GM18499 (cell line): Measurements from ENCODE around the gene MRPL2.
"Not testable (repeated sequence)": the region's sequence is repeated elsewhere in the genome, so short reads cannot be mapped to it uniquely, and the experiment has no call there.

Experiments
- ATAC-seq: cut with Tn5 transposase; IDR thresholded peaks from one replicate; pipeline ENCODE4 v1.9.1; 2021; ENCODE audit warnings: moderate number of reproducible peaks; ENCODE audit not compliant: insufficient read depth, unreplicated experiment

MRPL2 gene

GRCh38 chr6:43054206-43054943 lies 4.9 kb downstream of the MRPL2 start:
- no peak for ATAC-seq

DNA sequence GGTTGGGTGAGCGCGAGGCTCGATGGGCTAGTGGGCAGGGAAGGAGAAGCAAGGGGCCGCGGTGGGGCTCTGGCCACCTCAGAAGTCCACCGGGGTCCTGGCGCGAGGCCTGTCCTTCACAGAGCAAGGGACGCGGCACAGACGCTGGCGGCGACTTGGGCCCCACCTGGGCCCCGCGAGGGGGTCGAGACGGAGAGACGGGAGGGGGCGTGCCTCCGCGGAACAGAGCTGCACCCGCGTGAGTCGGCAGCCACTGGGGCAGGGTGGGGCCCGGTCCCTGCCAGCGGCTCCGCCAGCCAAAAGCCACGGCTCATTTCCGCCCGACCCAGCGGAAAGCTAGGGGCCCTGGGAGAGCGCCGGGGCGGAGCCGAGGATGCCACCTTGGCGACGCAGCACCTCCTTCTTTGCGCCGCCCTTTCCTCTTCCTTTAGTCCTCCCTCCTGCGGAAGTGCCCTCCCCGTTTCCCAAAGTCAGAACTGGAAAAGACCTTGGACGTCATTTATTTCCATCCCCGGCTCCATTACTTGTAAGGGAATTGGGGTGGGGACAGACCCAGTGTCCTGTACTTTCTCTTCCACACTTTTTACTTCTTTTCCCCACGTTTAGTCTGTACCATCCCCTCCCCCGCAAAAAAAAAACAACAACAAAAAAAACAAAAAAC lies 5.6 kb downstream of the MRPL2 start, which contains the start of gene CUL7:
CUL7 (minus strand) TSS at position 307 of the 661 bp plus-strand sequence. CDS start 1,063 bp downstream, outside the sequence.
- ATAC-seq, result peak; percentile 73

DNA sequence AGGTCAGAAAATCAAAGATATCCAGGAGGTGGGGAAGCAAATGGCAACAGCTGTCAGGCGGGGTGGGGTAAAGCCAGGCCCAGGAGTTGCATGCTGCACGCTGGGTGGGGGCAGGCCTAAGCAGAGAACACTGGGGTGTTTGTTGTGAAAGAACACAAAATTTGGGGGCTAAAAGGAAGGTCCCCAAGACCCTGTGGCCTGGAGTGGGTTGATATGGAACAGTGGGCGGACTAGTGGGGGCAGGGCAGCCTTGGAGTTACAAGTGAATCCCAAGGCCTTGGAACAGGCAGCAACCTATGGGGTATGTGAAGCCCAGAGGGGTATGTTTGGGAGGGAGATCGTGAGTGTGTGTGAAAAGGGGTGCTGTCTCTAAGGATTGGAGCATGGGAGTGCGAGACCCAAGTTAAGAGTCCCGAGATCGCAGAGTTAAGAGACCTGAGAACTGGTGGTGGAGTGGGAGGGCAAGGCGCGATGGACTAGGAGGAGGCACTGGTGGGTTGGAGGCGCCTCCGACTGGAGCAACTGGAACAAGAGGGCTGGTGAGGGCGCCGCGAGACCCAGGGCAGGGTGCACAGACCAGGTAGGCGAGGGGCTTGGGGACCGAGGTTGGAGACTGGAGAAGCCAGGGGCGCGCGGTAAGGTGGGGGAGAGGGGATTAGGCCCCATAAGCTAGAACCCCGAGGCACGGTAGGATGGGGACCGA lies 6.2 kb downstream of the MRPL2 start:
- no peak for ATAC-seq

DNA sequence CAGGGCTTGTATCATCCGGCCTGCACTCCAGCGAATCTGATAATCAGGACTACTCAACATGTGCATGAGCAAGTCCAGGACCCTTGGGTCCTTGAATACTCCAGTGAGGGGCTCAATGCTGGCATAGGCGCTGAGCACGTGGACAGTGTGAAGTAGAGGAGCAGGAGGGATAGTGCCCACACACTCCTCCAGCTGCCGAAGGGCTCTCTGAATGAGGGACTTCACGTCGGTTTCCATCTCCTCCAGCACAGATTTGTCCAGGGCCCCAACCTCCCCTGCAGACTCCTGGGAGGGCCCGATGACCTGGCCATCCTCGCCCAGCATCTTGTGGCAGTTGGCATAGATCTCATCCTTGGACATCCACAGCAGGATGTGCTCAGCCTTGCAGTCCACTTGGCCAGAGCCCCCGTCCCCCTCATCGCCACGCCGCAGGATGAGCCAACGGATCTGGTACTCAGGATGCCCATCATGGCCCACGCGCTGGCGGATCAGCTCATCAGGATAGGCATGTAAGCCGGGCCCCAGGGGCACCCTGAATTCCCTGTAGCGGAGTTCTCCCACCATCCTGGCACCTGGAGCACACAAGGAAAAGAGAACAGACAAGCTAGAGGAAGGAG lies 6.9 kb downstream of the MRPL2 start:
- ATAC-seq, result no peak

DNA sequence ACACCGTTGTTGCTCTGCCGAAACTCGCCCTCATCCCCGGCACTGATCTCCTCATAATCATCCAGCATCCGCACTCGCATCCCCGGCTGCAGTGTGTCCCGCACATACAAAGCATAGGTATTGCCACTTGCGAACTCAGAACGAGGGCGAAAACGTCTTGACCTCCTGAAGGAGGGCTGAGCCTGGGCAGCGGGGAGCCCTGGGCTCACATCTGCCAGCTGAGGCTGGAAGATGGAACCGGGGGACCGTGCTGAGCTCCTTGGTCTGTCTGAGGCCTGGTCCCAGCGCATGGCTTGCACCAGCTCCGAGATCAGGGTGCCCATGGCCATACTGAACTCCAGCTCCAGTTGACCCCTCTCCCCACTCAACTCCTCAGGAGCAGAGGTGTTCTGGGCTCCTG lies 8.3 kb downstream of the MRPL2 start:
- no peak for ATAC-seq

GRCh38 chr6:43047998-43048397 lies 11.2 kb downstream of the MRPL2 start:
- no peak for ATAC-seq

DNA sequence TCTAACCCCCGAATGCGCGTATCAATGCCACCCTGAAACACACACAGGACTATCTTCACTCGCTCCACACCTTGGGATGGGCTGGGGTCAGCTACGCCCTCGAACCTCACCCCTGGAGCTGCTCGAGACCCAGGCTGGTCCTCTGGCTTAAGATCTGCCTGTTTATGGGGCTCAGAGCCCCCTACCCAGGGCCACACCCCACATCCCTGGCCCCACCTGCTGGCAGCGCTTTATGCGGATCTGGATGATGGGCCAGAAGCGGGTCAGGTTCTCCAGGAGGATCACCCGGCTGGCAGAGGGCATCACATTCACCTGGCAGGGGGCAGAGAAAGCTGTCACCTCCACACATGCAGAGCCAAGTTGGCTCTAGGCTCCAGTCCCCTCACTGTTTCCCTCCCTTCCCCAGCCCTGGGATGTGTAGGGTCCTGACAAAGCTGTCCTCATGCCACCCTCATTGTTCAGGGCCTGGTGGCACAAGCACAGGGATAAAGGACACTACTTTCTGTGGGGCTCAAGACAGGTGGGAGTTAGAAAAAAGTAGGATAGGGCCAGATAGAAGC lies 13.8 kb downstream of the MRPL2 start:
- no peak for ATAC-seq

GRCh38 chr6:43043310-43043709 lies 15.9 kb downstream of the MRPL2 start:
- no peak for ATAC-seq

- ATAC-seq, result not testable (repeated sequence)
Measured at GRCh38 chr6:43041475-43041874, 17.8 kb downstream of the MRPL2 start.

GRCh38 chr6:43040542-43041257 lies 18.5 kb downstream of the MRPL2 start:
- ATAC-seq, result no peak

DNA sequence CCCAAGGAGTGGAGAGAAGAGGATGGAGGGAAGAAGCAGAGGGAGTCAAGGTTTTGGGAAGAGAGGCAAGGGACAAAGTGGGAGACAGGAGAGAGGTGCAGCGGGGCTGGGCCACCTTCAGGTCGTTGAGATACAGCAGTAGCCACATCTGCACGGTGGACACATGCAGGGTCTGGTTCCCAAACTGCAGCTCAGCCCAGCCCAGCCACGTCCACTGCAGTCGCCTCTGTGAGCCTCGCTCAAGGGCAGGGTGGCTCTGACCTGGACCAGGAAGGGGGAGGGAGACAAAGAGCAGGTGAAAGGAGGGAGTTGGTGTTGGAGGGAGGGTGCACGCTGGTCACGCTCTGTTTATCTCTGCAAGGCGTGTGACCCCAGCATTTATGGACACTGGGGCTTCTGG lies 20.5 kb downstream of the MRPL2 start:
- ATAC-seq, result no peak

- ATAC-seq, result no peak
Measured at GRCh38 chr6:43037706-43038105, 21.5 kb downstream of the MRPL2 start.

GRCh38 chr6:43037197-43037596 lies 22.0 kb downstream of the MRPL2 start:
- no peak for ATAC-seq

GRCh38 chr6:43036712-43037111 lies 22.5 kb downstream of the MRPL2 start:
- ATAC-seq, result no peak

GRCh38 chr6:43035495-43036194 lies 23.6 kb downstream of the MRPL2 start:
- no peak for ATAC-seq

DNA sequence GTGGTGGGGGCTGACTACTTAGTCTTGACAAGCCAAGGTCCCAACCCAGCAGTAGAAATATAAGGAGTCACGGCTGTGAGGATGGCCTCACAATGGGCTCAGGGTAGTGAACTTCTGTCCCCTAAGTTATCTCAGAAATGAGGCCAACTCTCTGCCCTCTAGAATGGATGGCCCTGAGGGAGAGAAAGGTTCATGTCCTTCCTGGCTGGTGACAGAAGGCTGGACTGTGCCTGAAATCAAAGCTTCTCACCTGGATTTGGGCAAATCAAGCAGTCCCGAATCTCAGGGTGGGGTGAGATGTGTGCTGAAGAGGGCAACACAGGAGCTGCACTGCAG lies 25.1 kb downstream of the MRPL2 start:
- ATAC-seq, result no peak

DNA sequence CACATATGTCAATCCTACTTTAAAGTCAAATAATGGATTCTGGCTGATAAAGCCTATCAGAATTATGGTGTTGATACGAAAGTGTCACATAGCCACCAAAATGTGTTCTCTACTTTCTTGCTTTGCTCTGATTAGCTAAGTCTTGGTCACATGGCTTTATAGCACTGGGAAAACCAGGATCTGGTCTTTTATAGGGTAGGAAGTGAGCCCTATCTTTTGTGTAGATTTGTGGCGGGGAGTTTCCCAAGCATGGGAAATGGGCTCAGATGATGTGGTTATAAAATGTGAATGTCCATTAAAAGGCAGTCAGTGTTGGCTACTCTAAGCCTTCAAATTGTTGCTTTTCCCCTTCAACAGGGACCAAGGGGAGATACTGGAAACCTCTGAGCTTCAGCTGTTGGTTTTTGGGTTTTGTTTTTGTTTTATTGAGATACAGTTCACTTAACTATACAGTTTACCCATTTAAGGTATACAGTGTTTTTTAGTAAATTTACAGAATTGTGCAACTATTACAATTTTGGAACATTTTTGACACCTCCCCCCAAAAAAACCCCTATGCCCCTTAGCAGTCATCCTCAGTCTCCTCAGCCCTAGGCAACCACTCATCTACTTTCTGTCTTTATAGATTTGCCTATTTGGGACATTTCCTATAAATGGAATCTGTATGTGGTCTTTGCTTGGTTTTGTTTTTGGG lies 25.6 kb downstream of the MRPL2 start:
- ATAC-seq, result no peak

GRCh38 chr6:43032326-43032725 lies 26.9 kb downstream of the MRPL2 start:
- no peak for ATAC-seq

- ATAC-seq, result no peak
Measured at GRCh38 chr6:43029120-43029519, 30.1 kb downstream of the MRPL2 start.
